Testis (tissue), 5 donors: ENCODE results near the gene CCDC116. TPM values are rescaled to one million over a fixed set of nuclear protein-coding genes. Genes with fewer than 3 reads are reported as not detected.

Source experiments
- DNase-seq: peaks from one replicate; pipeline ENCODE4 v3.0.0-alpha.2; 2019
- H3K27ac ChIP-seq, 2 donors: fragments of 200-600 bp; sonication (generic); one replicate each; pipeline ENCODE4 v1.5.1; 2019
- H3K27me3 ChIP-seq: fragments of 200-600 bp; sonication (generic); one replicate; pipeline ENCODE4 v1.5.1; 2019
- H3K36me3 ChIP-seq: fragments of 200-600 bp; sonication (generic); one replicate; pipeline ENCODE4 v1.5.1; 2017; ENCODE audit warnings: low read depth; ENCODE audit errors: missing control alignments
- H3K4me1 ChIP-seq: fragments of 200-600 bp; sonication (generic); one replicate; pipeline ENCODE4 v1.5.1; 2019
- H3K4me3 ChIP-seq, 2 donors: fragments of 200-600 bp; sonication (generic); one replicate each; pipeline ENCODE4 v1.5.1; 2017 to 2019
- H3K9me3 ChIP-seq: fragments of 200-600 bp; sonication (generic); one replicate; pipeline ENCODE4 v1.5.1; 2017
- POLR2A ChIP-seq: fragments of 450-650 bp; IDR thresholded peaks from one replicate; pipeline ENCODE4 v1.6.1; 2017; ENCODE audit warnings: antibody characterized with exemption, mild to moderate bottlenecking, moderate library complexity
- WGBS, 2 donors: methylation state at CpG; one replicate each; pipeline ENCODE4 v1.1.5; 2018; 5-methylcytosine and 5-hydroxymethylcytosine counted together
- intact Hi-C: fragments of 100-400 bp; cut with DNase I; formaldehyde crosslinking; loops from one replicate; pipeline ENCODE4 v1.15.1; 2023; ENCODE audit warnings: low total_unique reads
- long read RNA-seq, 2 donors: transcript quantifications; one replicate each; lab custom pipeline, GENCODE V29; 2026
- polyA plus RNA-seq: library from polyadenylated mRNA; stranded (reverse); fragments of 350-450 nt; fragmentation: Illumina TruSeq; extraction: RNeasy Lipid Tissue Mini Kit (QIAGEN cat#74804); gene quantifications from one replicate; pipeline ENCODE4 v1.2.3, GENCODE V29; 2014; ENCODE audit warnings: low read depth, low replicate concordance; ENCODE audit not compliant: insufficient read depth
- total RNA-seq, 2 donors: library from RNA; depleted of rRNA; stranded (reverse); fragments of >200 nt; gene quantifications; one replicate each; pipeline ENCODE4 v1.2.3, GENCODE V29; 2016
- TF ChIP-seq, protein P1 (sequence below), 3 experiments: fragments of 450-650 bp in 2 of 3; fragments of 200-600 bp in 1 of 3; sonication (generic) in 1 of 3; IDR thresholded peaks; one replicate each; pipeline ENCODE4 v1.5.1; 2016 to 2019; ENCODE audit warnings: antibody characterized with exemption in 3 of 3, mild to moderate bottlenecking in 2 of 3, moderate library complexity in 1 of 3

CCDC116 gene, protein sequence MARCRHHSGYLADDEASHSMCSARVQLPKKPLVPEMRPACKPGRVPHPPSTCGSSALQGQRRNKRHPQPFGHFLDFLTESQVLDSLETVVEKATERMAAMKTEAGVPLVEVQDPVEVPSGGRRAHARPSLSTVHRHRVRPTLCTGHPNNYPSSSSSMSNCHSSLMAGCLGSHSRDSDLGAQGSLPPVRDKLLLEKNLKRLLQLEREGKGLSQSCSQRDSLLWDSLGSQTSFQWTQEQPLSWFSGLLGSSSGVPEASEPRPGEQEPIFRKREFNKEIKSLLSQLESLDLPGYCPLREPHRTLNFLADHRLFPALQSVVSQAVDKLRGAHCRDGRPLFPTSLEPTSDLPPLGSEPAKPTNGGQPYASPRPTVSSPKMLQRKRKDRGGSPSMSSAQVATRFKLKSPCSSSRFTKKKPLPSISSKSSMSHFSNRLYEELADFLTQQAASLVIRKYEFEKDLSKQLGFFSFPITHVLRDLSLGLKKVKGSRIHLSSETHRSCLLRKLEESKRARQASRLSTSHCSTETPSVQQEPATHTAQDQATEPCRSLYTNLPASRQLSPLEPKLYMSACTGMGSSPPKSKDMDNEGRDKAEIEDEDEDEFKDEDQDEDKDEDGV
- total RNA-seq (10 to 100 TPM; 16.0 to 28.6 TPM), polyA plus RNA-seq (54.0 TPM)
- long read RNA-seq, donor 1: 0 reads
- long read RNA-seq, donor 2: 0 reads

DNA sequence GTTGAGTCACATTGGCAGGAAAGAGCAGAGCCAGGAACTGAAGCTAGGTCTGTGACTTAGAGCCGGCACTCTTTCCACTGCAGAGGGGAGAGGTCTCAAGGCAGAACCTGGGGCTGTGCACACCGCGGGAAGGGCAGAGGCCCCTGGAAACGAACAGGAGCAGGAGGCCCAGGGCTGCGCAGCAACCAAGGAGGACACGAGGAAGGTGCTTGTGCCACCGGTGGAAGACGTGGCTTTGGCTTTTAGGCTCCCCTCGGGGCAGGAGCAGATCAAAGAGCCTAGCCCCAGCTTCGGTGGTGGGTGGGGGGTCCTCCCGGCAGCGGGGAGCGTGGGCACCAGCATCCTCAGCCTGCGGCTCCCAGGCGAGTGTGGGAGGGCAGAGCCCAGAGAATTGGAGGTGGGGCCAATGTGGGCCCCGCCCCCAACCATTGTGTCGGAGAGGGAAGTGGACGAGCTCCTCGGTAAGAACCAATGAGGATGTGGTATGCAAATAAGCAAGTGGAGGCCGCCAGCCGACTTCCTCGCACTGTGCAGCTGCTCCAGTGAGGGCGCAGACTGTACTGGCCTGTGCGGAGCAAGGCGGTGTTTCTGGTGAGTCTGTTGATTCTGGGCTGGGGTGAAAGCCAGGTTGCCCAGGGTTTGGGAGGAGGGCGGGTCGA, at the start of gene CCDC116:
Gene CCDC116 (plus strand): TSS at position 524 of the 659 bp plus-strand sequence. CDS start 422 bp downstream, outside the sequence.
- TF ChIP-seq POLR2A: no peak
- TF ChIP-seq, protein P1, sequence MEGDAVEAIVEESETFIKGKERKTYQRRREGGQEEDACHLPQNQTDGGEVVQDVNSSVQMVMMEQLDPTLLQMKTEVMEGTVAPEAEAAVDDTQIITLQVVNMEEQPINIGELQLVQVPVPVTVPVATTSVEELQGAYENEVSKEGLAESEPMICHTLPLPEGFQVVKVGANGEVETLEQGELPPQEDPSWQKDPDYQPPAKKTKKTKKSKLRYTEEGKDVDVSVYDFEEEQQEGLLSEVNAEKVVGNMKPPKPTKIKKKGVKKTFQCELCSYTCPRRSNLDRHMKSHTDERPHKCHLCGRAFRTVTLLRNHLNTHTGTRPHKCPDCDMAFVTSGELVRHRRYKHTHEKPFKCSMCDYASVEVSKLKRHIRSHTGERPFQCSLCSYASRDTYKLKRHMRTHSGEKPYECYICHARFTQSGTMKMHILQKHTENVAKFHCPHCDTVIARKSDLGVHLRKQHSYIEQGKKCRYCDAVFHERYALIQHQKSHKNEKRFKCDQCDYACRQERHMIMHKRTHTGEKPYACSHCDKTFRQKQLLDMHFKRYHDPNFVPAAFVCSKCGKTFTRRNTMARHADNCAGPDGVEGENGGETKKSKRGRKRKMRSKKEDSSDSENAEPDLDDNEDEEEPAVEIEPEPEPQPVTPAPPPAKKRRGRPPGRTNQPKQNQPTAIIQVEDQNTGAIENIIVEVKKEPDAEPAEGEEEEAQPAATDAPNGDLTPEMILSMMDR (IDR thresholded peaks at IDR 0.05): no peak
- Histone ChIP-seq H3K4me3 (peak within 1 kb of the TSS; percentile 21 to 32), H3K27ac (no peak within 1 kb of the TSS), H3K4me1 (peaks cover 4% of the 10 kb centered on the region), H3K9me3 (no peaks in the 10 kb centered on the region), H3K36me3 (no peaks in the 10 kb centered on the region), H3K27me3 (no peaks in the 10 kb centered on the region)
- peak; percentile 84 for DNase-seq
- intact Hi-C loops: no loop called here
- 59 to 72% methylated on average over 21 to 27 of the region's 27 CpGs for WGBS, 2 donors

DNA sequence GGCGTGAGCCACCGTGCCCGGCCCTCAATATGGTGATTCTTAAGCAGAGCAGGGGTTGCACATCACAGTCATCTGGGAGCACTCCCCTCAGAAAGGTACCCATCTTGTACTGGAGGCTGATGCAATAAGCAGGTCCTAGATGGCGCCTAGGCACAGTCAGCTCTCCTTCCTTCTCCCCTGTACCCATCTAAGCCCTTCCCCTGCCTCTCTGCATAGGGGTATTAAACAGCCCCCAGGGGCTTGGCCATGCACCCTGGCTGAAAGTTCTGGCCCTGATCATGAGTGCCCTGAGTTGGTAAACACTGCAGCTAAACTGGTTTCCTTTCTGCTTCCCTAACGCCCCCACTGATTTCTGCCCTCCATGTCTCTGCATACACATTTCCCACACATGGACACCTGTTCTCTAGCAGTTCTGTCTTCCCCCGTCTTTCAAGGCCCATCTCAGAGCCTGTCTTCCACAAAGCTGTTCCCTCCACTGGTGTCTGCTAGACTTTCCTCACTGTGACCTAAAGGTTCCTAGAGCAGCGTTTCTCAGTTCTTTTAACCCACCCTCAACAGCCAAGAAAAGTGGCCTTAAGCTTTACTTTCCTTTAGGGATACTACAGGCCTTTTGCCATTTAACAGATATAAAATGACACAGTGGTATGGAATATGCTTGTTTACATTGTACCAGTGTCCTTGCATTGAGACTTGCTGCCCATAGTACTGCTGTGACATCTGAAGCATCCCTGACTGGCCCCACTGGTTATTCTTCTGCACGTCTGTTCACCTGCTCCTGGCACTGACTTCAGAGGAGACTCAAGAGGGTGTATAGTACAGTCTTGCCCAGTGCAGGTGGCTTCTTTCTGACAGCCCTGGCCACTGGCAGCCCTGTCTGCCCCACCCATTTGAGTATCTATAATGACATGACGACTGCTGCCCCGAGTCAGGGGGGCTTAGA, 49.5 kb upstream of the CCDC116 start:
- Histone ChIP-seq H3K36me3 (no peaks in the 10 kb centered on the region), H3K4me1 (peaks cover 26% of the 10 kb centered on the region), H3K9me3 (no peaks in the 10 kb centered on the region), H3K27me3 (no peaks in the 10 kb centered on the region), H3K27ac (no peak overlapping the region), H3K4me3 (no peak overlapping the region)
- 71 to 83% methylated on average over 9 to 10 of the region's 10 CpGs for WGBS, 2 donors
- DNase-seq: no peak
- intact Hi-C loops: no loop called here
- TF ChIP-seq, protein P1 (IDR thresholded peaks at IDR 0.05): no peak
- no peak for TF ChIP-seq POLR2A

DNA sequence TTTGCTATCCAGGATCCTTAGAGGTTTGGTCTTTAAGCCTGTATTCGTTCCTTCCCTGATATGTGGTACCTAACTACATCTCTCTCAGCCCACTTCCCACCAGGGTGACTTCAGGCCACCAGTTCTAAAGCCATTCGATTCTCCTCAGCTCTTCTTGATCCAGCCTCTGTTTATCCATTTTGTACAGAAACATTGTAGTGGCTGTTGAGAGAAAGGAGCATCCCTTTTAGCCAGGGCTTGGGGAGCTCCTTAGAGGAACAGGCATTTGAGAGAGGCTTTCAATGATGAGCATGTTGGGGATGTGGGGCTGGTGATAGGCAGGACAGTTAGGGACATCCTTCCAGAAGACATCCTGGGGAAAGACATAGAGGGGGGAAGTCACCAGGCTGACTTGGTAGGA, 47.2 kb upstream of the CCDC116 start:
- H3K4me1 ChIP-seq: peaks cover 23% of the 10 kb centered on the region
- WGBS, 2 donors: 81 to 89% methylated on average over 2 of the region's 2 CpGs

More for the DNA sequence above, 47.2 kb upstream of the CCDC116 start:
- DNase-seq: no peak
- Histone ChIP-seq H3K9me3 (no peaks in the 10 kb centered on the region), H3K36me3 (no peaks in the 10 kb centered on the region), H3K4me3 (no peak overlapping the region), H3K27me3 (no peaks in the 10 kb centered on the region), H3K27ac (no peak overlapping the region)
- intact Hi-C loops: no loop called here
- no peak for TF ChIP-seq POLR2A
- TF ChIP-seq, protein P1 (IDR thresholded peaks at IDR 0.05): no peak
